NCI-H2107 treated with DMSO at 0.1 percent for 48 hours (cell line): ENCODE measurements around the gene SAPCD2.

Source experiments
- DNase-seq: peaks from one replicate; lab custom pipeline; 2025; ENCODE audit not compliant: unreplicated experiment; lab: John Stamatoyannopoulos, UW

SAPCD2 gene

DNA sequence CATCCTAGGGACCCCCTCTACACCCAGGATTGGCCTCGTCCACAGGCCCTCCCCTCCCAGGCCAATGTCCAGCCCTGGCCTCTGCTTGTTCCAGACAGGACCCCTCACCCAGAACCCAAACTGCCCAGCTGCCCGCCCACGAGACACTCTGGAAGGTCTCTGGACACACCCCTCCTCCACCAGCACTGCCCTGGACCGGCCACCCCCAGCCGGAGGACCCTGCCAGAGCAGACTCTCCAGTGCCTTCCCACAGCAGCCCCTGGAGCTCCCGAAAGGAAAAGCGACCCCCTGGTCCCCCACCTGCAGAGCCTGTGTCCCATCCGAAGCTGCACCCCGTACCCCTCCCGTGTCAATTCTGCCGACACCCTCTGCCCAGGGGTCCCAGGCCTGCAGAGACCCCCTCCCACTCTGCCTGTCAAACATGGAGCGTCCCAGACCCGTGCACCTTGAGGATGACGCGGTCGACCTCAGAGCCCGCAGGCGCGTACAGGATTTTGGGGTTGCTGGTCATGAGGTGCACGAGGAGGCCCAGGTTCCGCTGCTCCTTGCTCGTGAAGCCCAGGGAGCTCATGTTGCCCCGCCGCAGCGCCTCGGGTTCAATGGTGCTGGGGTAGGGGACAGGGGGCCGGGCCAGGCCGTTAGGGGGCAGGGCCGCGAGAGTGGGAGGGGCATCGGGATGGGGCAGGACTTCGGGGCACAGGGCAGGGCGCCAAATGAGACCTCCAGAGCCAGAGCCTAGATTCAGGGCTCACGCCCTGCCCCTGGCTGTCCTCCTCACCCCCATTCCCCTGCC lies 50.3 kb downstream of the SAPCD2 start:
- DNase-seq: no peak

DNA sequence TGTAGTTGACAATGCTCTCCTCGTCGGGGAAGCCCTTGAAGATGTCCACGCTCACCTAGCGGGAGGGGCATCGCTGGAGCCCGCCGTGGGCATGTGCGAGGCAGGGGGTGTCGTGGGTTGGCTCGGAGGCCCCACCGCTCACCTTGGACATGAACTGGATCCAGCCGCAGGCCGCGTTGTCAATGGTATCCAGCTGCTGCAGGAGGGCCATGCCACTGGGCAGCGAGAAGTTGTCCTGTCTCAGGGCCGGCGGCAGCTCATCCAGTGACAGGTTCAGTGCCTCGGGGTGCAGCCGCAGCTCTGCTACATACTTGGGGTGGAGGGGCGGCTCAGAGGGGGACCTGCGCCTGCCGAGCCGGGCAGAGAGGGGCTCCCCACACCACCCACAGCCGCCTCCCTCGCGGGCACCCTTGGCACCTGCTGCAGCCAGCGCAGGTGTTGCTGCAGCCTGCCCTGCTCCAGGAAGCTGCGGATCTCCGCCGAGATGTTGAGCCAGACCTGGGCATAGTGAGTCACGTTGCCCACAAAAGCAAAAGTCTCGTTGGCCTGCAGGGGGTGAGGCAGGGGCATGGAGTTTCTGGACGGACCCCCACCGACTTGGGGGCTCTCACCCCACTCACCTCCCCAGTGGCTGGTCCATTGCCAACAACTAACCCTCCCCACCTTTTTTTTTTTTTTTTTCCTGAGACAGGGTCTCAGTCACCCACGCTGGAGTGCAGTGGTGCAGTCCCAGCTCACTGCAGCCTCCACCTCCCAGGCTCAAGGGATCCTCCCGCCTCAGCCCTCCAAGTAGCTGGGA lies 51.4 kb downstream of the SAPCD2 start:
- DNase-seq: no peak

DNA sequence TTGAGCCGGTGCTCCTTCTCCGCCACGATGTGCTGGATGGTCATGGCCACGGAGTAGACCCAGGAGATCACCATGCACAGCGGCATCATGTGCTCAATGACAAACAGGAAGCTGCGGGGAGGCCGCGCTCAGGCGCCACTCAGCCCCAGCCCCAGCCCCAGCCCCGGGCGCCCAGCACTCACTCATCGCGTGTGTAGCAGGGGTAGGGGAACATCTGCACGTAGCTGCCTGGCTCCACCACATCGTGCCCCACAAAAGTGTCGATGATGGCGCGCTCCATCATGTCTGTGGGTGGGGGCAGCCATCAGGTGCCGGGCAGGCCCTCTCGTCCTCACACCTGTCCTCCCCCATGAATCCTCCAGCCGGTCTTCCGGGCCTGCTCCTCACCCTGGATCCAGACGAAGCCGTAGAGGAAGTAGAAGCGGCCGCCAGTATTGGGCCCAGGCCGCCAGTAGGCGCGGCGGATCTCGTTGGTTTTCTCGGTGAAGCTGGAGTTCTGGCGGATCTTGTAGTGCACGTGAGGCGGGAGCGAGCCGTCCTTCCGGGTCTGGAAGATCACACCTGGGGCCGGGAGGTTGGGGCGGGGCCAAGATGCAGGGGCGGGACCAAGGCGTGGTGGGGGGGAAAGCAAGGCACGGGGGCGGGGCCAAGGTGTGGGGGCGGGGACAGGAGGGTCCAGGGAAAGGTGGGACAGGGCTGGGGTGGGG lies 52.4 kb downstream of the SAPCD2 start:
- DNase-seq: no peak

DNA sequence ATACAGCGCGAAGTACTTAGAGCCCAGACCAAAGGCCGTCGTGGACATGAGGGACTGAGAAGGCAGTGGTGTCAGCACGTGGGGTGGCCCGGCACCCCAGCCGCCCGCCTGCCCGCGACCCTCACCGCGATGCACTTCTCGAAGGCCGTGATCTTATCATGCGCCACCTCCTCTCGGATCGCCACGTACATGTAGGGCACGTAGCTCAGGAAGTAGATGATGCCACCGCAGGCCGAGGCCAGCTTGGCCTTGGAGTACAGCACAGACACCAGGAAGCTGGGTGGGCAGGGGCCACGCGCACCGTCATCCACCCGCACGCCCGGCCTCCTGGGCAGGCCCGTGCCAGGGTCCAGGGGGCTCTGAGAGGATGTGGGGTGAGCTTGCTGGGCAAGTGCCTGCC lies 53.3 kb downstream of the SAPCD2 start:
- DNase-seq: no peak

DNA sequence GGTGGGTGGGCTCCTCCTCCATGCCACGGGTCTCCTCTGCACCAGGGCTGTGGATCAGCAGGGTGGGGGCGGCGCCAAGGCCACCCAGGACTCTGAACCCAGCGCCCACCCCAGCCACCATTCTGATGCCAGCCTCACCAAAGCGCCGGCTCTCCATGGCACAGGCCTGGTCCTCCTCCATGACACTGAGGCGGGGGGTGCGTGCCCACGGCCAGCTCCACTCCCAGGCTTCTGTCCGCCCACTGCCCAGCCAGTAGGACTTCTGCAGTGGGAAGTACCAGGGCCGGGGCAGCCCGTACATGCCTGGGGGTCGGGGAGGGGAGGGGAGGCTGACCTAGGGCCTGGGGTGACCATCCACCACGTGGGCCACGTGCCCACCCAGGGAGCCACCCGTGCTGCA lies 53.9 kb downstream of the SAPCD2 start:
- no peak for DNase-seq

DNA sequence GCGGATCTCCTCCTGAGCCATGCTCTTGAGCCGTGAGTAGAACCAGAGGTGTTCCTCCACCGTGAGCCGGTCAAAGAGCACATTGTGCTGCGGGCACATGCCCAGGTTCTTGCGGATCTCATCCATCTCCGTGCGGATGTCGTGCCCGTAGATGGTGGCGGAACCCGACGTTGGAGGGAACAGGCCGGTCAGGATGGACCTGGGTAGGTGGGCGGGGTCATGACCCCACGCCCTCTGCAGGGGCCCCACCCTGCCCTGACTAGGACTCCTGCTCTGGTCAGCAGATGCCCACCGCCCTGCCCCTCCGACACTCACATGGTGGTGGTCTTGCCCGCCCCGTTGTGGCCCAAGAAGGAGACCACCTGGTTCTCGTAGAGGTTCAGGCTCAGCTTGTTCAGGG lies 54.4 kb downstream of the SAPCD2 start:
- DNase-seq: no peak

DNA sequence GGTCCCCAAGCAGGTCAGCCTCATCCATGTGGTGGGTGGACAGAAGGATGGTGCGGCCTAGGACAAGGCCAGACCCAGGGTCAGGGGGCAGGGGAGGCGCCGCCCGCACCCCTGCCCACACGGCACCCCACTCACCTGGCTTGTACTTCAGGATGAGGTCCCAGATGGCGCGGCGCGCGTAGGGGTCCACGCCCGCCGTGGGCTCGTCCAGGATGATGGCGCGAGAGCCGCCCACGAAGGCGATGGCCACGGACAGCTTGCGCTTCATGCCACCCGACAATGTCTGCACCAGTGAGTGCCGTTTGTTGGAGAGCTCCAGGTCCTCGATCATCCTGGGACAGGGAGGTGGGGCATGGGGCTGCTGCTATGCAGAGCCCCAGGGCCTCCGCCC lies 54.8 kb downstream of the SAPCD2 start:
- no peak for DNase-seq

DNA sequence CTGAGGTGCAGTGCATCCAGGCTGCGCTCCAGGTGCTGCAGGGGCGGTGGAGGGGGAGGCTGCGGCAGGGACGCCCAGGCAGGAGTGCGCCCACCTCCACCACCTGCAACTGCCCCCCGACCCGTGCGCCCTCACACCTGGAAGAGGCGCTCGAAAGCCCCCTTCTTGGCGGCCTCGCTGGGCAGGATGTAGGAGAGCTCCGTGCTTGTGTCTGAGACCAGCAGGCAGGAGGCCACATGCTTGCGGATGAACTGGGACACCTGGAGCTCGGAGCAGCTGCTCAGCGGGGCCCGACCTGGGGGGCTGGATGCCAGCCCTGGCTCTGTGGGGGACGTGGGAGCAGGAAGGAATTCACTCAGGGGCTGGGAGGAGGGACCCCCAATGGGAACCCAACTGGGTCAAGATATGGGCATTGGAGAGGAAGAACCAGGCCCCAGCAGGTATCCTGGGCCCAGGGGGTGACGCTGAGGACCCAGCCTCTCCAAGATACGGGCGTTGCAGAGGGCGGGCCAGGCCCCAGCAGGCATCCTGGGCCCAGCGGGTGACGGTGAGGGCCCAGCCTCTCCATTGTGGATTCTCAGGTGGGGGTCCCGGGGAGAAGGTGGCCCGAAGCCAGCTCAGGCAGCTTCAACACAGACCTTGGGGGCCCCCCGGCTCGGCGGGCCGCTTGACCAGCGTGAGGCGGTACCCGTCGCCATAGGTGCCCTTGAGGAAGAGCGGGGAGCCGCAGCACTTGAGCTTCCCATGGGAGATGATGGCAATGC lies 55.4 kb downstream of the SAPCD2 start:
- DNase-seq: no peak

DNA sequence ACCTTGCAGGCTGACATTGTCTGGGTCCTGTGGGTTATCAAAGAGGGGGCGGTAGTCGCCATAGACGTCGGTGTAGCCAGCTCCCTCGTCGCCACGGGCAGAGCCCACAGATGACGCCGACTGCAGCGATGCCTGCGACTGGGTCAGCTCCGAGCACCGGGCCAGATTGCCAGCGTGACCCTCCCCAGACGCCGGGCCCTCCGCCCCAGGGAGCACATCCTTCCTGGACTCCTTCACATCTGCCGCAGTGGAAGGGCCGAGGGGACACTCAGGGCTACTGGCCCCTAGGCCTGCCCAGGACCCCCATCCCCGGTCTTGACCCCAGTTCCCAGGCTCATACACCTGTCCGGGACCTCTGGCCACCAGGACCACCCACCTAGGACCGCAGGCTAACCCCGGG lies 56.2 kb downstream of the SAPCD2 start:
- no peak for DNase-seq

DNA sequence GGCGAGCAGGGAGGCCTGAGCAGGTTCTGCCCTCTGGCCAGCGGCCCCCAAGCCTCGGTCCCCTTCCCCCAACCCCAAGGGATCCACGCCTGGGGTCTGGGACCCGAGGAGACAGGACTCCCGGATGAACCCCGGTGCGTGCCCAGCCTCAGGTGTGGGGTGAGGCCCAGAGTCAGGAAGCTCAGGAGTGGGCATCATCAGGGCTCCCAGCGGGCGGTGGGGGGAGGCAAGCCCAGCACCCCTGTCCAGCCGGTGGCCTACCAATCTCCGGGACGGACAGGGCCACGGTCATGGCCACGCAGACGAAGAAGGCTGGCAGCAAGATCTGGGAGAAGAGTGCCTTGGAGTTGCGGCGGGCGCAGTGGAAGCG lies 56.8 kb downstream of the SAPCD2 start:
- DNase-seq: no peak

DNA sequence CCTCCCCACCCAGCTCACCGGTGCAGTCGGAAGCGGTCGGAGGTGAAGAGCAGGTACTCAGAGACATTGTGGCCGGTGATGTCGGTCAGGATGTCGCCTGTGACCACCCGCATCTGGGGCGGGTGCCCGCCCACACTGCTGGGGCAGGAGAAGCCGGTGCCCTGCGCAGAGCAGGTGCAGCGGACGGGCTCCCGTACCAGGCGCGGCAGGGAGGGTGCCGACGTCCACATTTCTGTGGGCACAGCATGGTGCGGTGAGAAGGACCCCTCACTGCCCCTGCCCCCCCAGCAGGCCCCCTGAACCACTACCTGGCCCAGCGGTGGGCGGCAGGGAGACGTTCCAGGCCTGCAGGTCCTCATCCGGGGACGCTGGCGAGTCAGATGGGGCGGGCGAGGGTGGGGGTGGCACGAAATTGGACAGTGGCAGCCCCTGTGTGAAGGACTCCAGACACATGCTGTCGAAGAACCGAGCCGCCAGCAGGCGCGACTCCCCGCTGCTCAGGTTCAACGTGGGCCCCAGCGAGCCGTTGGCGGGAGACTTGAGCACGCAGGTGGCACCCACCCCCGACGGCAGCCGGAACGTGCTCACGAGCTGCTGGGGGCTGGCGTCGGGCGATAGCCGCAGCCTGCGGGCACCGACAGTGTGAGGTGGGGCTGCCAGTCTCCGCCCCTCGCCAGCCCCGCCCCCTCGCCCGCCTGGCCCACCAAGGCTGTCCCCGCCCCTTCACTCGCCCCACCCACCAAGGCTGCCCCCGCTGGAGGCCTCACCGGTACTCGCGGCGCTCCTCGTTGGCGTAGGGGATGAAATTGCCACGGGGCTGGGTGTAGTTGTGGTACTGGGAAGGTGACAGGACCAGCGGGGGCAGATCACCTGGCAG lies 57.4 kb downstream of the SAPCD2 start:
- DNase-seq: no peak
